ENCODE data around the gene KCNQ4. TPM values are rescaled to one million over a fixed set of nuclear protein-coding genes. Genes with fewer than 3 reads are reported as not detected.

KCNQ4 gene
- total RNA-seq, 1 experiment from 2014 or later, result not detected

- Histone ChIP-seq H3K27me3 (no peaks in the 10 kb centered on the region), H3K36me3 (no peaks in the 10 kb centered on the region), H3K4me3 (no peak overlapping the region), H3K9me3 (no peaks in the 10 kb centered on the region)
- no peak for DNase-seq
Measured at GRCh38 chr1:40820911-40821693, 37.5 kb downstream of the KCNQ4 start.

- H3K36me3 ChIP-seq, result no peaks in the 10 kb centered on the region
- no peaks in the 10 kb centered on the region for H3K27me3 ChIP-seq
- no peaks in the 10 kb centered on the region for H3K9me3 ChIP-seq
- DNase-seq, result no peak
- H3K4me3 ChIP-seq, result no peak overlapping the region
Measured at GRCh38 chr1:40822890-40823289, 39.3 kb downstream of the KCNQ4 start.

GRCh38 chr1:40823345-40823744 lies 39.8 kb downstream of the KCNQ4 start:
- Histone ChIP-seq H3K4me3 (no peak overlapping the region), H3K9me3 (no peaks in the 10 kb centered on the region), H3K27me3 (no peaks in the 10 kb centered on the region), H3K36me3 (no peaks in the 10 kb centered on the region)
- DNase-seq, result no peak

GRCh38 chr1:40823983-40824382 lies 40.4 kb downstream of the KCNQ4 start:
- no peaks in the 10 kb centered on the region for H3K27me3 ChIP-seq
- H3K4me3 ChIP-seq, result no peak overlapping the region
- H3K9me3 ChIP-seq, result no peaks in the 10 kb centered on the region
- no peaks in the 10 kb centered on the region for H3K36me3 ChIP-seq
- no peak for DNase-seq

GRCh38 chr1:40824591-40825434 lies 41.2 kb downstream of the KCNQ4 start:
- Histone ChIP-seq H3K27me3 (no peaks in the 10 kb centered on the region), H3K9me3 (no peaks in the 10 kb centered on the region), H3K36me3 (no peaks in the 10 kb centered on the region), H3K4me3 (no peak overlapping the region)
- DNase-seq, result no peak

GRCh38 chr1:40825435-40825788 lies 41.8 kb downstream of the KCNQ4 start:
- no peak overlapping the region for H3K4me3 ChIP-seq
- no peaks in the 10 kb centered on the region for H3K27me3 ChIP-seq
- no peak for DNase-seq
- H3K36me3 ChIP-seq, result no peaks in the 10 kb centered on the region
- no peaks in the 10 kb centered on the region for H3K9me3 ChIP-seq

- Histone ChIP-seq H3K4me3 (no peak overlapping the region), H3K9me3 (no peaks in the 10 kb centered on the region), H3K36me3 (no peaks in the 10 kb centered on the region), H3K27me3 (no peaks in the 10 kb centered on the region)
- no peak for DNase-seq
Measured at GRCh38 chr1:40825996-40826395, 42.4 kb downstream of the KCNQ4 start.

GRCh38 chr1:40829631-40830245 lies 46.2 kb downstream of the KCNQ4 start:
- Histone ChIP-seq H3K36me3 (no peaks in the 10 kb centered on the region), H3K9me3 (no peaks in the 10 kb centered on the region), H3K27me3 (no peaks in the 10 kb centered on the region), H3K4me3 (no peak overlapping the region)
- DNase-seq, result no peak

- Histone ChIP-seq H3K36me3 (no peaks in the 10 kb centered on the region), H3K27me3 (no peaks in the 10 kb centered on the region), H3K4me3 (no peak overlapping the region), H3K9me3 (no peaks in the 10 kb centered on the region)
- DNase-seq, result no peak
Measured at GRCh38 chr1:40830419-40830943, 46.9 kb downstream of the KCNQ4 start.

- Histone ChIP-seq H3K27me3 (no peaks in the 10 kb centered on the region), H3K4me3 (no peak overlapping the region), H3K9me3 (no peaks in the 10 kb centered on the region), H3K36me3 (no peaks in the 10 kb centered on the region)
- no peak for DNase-seq
Measured at GRCh38 chr1:40831001-40831732, 47.6 kb downstream of the KCNQ4 start.

GRCh38 chr1:40833979-40834378 lies 50.4 kb downstream of the KCNQ4 start:
- Histone ChIP-seq H3K36me3 (no peaks in the 10 kb centered on the region), H3K4me3 (no peak overlapping the region), H3K9me3 (no peaks in the 10 kb centered on the region), H3K27me3 (no peaks in the 10 kb centered on the region)
- DNase-seq, result no peak

GRCh38 chr1:40834968-40835545 lies 51.5 kb downstream of the KCNQ4 start:
- Histone ChIP-seq H3K4me3 (no peak overlapping the region), H3K36me3 (no peaks in the 10 kb centered on the region), H3K9me3 (no peaks in the 10 kb centered on the region), H3K27me3 (no peaks in the 10 kb centered on the region)
- no peak for DNase-seq

GRCh38 chr1:40836283-40836682 lies 52.7 kb downstream of the KCNQ4 start:
- no peaks in the 10 kb centered on the region for H3K36me3 ChIP-seq
- no peaks in the 10 kb centered on the region for H3K9me3 ChIP-seq
- no peak for DNase-seq
- H3K4me3 ChIP-seq, result no peak overlapping the region
- no peaks in the 10 kb centered on the region for H3K27me3 ChIP-seq

GRCh38 chr1:40837601-40838000 lies 54.0 kb downstream of the KCNQ4 start:
- no peak overlapping the region for H3K4me3 ChIP-seq
- no peaks in the 10 kb centered on the region for H3K36me3 ChIP-seq
- no peak for DNase-seq
- no peaks in the 10 kb centered on the region for H3K27me3 ChIP-seq
- no peaks in the 10 kb centered on the region for H3K9me3 ChIP-seq

GRCh38 chr1:40838045-40838979 lies 54.7 kb downstream of the KCNQ4 start:
- H3K36me3 ChIP-seq, result no peaks in the 10 kb centered on the region
- no peaks in the 10 kb centered on the region for H3K27me3 ChIP-seq
- DNase-seq, result no peak
- H3K4me3 ChIP-seq, result no peak overlapping the region
- no peaks in the 10 kb centered on the region; the same call in 1 of the 2 replicates for H3K9me3 ChIP-seq
